DND-41 (cell line): ENCODE measurements around the gene ANKRD11.
"Not testable (repeated sequence)": the region's sequence is repeated elsewhere in the genome, so short reads cannot be mapped to it uniquely, and the experiment has no call there.

Experiments
- ATAC-seq: fragments of 200-7000 bp; cut with Tn5 transposase; 3 replicates; pipeline ENCODE4 v1.9.1; 2021; ENCODE audit warnings: low read depth; ENCODE audit not compliant: insufficient read depth
- DNase-seq: peaks from one replicate; pipeline ENCODE4 v3.0.0-alpha.2; 2020
- H2AFZ ChIP-seq: 2 replicates; pipeline ENCODE4 v1.6.0; 2012; ENCODE audit warnings: low read depth, low read length
- H3K27ac ChIP-seq: 2 replicates; pipeline ENCODE4 v1.5.1; 2012; ENCODE audit warnings: low read length, inconsistent platforms
- H3K27me3 ChIP-seq: fragments of 200-600 bp; sonication (generic); 2 replicates; pipeline ENCODE4 v1.6.0; 2012; ENCODE audit warnings: low read length, mild to moderate bottlenecking, inconsistent platforms; ENCODE audit not compliant: insufficient read depth, poor library complexity
- H3K36me3 ChIP-seq: 2 replicates; pipeline ENCODE4 v1.5.1; 2012; ENCODE audit warnings: low read length, inconsistent platforms; ENCODE audit not compliant: insufficient read depth
- H3K4me1 ChIP-seq: 2 replicates; pipeline ENCODE4 v1.5.1; 2012; ENCODE audit warnings: mild to moderate bottlenecking, low read length; ENCODE audit not compliant: insufficient read depth
- H3K4me2 ChIP-seq: 2 replicates; pipeline ENCODE4 v1.6.0; 2012; ENCODE audit warnings: mild to moderate bottlenecking, moderate library complexity, low read length, inconsistent platforms; ENCODE audit not compliant: insufficient read depth
- H3K4me3 ChIP-seq, 2 experiments: fragments of 200-600 bp in 1 of 2; shearing (Covaris generic) in 1 of 2; 2 replicates each; pipeline ENCODE4 v1.5.1; 2012 to 2016; ENCODE audit warnings: inconsistent platforms in 2 of 2, low read length in 2 of 2, mild to moderate bottlenecking in 2 of 2, low read depth in 1 of 2, moderate library complexity in 1 of 2
- H3K79me2 ChIP-seq: 2 replicates; pipeline ENCODE4 v1.6.0; 2012; ENCODE audit warnings: low read length, inconsistent platforms; ENCODE audit not compliant: insufficient read depth
- H3K9ac ChIP-seq: 2 replicates; pipeline ENCODE4 v1.6.0; 2012; ENCODE audit warnings: low read depth, mild to moderate bottlenecking, inconsistent platforms, low read length, moderate library complexity
- H3K9me3 ChIP-seq: 2 replicates; pipeline ENCODE4 v1.5.1; 2012; ENCODE audit warnings: low read length, moderate library complexity, mild to moderate bottlenecking, inconsistent platforms; ENCODE audit not compliant: insufficient read depth, severe bottlenecking
- H4K20me1 ChIP-seq: 2 replicates; pipeline ENCODE4 v1.6.0; 2012; ENCODE audit warnings: low read length; ENCODE audit not compliant: insufficient read depth
- EZH2 ChIP-seq: IDR thresholded peaks from 3 replicates; pipeline ENCODE4 v1.6.1; 2012; ENCODE audit warnings: borderline replicate concordance, low read depth, mild to moderate bottlenecking, moderate library complexity, low read length, inconsistent platforms; ENCODE audit not compliant: severe bottlenecking
- TF ChIP-seq, protein P1 (sequence below): IDR thresholded peaks from 2 replicates; pipeline ENCODE4 v1.5.1; 2012; ENCODE audit warnings: borderline replicate concordance, low read length, moderate library complexity, mild to moderate bottlenecking; ENCODE audit not compliant: poor library complexity, severe bottlenecking; ENCODE audit errors: extremely low read depth

The ANKRD11 gene

DNA sequence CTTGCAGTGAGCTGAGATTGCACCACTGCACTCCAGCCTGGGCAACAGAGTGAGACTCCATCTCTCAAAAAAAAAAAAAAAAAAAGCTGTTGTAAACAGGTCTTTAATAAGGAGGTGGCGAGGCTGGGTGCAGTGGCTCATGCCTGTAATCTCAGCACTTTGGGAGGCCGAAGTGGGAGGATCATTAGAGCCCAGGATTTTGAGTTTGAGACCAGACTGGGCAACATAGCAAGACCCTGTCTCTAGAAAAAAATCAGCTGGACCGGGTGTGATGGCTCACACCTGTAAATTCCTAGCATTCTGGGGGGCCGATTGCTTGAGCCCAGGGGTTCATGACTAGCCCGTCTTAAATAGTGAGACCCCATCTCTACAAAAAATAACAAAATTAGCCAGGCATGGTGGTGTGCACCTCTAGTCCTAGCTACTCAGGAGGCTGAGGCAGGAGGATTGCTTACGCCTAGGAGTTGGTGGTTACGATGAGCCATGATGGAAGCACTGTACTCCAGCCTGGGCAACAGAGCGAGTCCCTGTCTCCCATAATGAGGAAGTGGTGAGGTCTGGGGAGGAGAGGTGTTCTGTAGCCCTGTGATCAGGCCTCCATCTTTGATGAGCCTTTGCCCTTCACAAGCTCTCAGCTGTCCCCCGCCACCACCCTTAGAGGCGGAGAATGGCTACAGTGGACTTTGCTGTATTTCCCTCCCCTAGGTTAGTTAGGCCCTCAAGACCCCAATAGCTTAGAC lies 236.6 kb downstream of the ANKRD11 start:
- no peak overlapping the region for H2AFZ ChIP-seq

DNA sequence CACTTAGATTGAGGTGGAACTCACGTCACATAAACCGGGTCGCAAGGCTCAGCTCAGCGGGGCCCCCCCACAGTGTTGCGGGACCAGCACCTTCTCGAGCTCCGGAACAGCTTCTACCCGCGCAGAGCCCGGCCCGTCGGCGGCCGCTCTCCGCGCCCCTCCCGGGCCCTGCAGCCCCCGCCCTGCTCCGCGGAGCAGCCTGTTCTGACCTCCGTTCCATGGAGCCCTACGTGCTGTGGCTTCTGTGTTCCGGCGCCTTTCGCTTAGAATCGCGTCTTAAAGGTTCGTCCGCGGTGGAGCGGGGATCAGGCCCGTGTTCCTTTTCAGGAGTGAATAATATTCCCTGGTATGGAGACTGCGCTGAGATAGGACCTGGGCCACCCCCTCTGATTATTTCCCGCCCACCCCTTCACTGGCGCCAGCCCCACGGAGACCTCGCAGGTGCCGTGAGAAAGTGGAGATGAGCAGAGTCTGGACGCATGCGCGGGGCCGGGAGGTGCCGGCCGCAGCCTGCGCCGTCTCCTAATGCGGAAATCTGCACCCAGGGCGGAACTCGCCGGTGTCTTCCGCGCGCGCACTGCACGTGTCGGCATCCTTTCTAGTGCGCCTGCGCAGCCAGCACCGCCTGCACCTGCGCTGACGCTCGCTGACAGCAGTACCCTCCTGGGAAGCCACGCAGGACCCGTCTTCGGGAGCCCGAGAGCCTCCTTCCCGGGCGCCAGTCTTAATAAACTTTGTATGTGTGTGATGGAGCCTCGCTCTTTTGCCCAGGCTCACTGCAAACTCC lies 242.0 kb downstream of the ANKRD11 start:
- H2AFZ ChIP-seq: no peak overlapping the region
- no peak for TF ChIP-seq EZH2
- TF ChIP-seq, protein P1, sequence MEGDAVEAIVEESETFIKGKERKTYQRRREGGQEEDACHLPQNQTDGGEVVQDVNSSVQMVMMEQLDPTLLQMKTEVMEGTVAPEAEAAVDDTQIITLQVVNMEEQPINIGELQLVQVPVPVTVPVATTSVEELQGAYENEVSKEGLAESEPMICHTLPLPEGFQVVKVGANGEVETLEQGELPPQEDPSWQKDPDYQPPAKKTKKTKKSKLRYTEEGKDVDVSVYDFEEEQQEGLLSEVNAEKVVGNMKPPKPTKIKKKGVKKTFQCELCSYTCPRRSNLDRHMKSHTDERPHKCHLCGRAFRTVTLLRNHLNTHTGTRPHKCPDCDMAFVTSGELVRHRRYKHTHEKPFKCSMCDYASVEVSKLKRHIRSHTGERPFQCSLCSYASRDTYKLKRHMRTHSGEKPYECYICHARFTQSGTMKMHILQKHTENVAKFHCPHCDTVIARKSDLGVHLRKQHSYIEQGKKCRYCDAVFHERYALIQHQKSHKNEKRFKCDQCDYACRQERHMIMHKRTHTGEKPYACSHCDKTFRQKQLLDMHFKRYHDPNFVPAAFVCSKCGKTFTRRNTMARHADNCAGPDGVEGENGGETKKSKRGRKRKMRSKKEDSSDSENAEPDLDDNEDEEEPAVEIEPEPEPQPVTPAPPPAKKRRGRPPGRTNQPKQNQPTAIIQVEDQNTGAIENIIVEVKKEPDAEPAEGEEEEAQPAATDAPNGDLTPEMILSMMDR: no peak
- no peaks in the 10 kb centered on the region for H3K27me3 ChIP-seq
- no peak overlapping the region for H3K27ac ChIP-seq
- H3K9me3 ChIP-seq: no peaks in the 10 kb centered on the region
- no peaks in the 10 kb centered on the region for H3K4me1 ChIP-seq
- no peaks in the 10 kb centered on the region for H3K36me3 ChIP-seq
- ATAC-seq (no peak), DNase-seq (no peak)
- no peaks in the 10 kb centered on the region for H4K20me1 ChIP-seq
- H3K4me3 ChIP-seq: no peak overlapping the region
- no peak overlapping the region for H3K9ac ChIP-seq
- H3K4me2 ChIP-seq: no peak overlapping the region
- no peaks in the 10 kb centered on the region for H3K79me2 ChIP-seq

More for the DNA sequence above, 236.6 kb downstream of the ANKRD11 start:
- no peak overlapping the region for H3K9ac ChIP-seq
- DNase-seq (no peak), ATAC-seq (no peak)
- no peak for TF ChIP-seq EZH2
- TF ChIP-seq, protein P1: no peak
- no peak overlapping the region for H3K4me2 ChIP-seq
- no peaks in the 10 kb centered on the region for H3K79me2 ChIP-seq
- no peaks in the 10 kb centered on the region for H3K36me3 ChIP-seq
- H4K20me1 ChIP-seq: no peaks in the 10 kb centered on the region
- no peaks in the 10 kb centered on the region for H3K27me3 ChIP-seq
- H3K4me1 ChIP-seq: no peaks in the 10 kb centered on the region
- H3K27ac ChIP-seq: no peak overlapping the region
- H3K4me3 ChIP-seq: no peak overlapping the region
- no peaks in the 10 kb centered on the region for H3K9me3 ChIP-seq

DNA sequence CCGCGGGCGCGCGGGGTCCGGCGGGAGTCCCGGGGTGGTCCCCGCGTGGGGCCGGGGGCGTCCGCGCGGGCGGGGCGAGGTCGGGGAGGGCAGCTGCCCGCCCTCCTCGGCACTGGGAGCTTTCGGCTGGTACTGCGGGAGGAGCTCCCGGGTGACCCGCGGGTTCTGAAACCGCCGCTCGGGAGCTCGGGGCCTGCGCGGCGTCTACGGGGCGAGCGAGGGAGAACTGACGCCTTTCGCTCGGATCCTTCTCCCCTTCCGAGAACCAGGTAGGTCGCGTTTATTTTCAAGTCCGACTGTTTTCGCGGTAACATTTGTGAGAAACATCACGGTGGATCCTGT lies 242.7 kb downstream of the ANKRD11 start:
- not testable (repeated sequence) for H2AFZ ChIP-seq, H3K36me3 ChIP-seq, H3K27me3 ChIP-seq, ATAC-seq, H3K9me3 ChIP-seq, H3K4me3 ChIP-seq, H3K4me1 ChIP-seq, H4K20me1 ChIP-seq, H3K9ac ChIP-seq, DNase-seq, H3K4me2 ChIP-seq, H3K27ac ChIP-seq, H3K79me2 ChIP-seq

DNA sequence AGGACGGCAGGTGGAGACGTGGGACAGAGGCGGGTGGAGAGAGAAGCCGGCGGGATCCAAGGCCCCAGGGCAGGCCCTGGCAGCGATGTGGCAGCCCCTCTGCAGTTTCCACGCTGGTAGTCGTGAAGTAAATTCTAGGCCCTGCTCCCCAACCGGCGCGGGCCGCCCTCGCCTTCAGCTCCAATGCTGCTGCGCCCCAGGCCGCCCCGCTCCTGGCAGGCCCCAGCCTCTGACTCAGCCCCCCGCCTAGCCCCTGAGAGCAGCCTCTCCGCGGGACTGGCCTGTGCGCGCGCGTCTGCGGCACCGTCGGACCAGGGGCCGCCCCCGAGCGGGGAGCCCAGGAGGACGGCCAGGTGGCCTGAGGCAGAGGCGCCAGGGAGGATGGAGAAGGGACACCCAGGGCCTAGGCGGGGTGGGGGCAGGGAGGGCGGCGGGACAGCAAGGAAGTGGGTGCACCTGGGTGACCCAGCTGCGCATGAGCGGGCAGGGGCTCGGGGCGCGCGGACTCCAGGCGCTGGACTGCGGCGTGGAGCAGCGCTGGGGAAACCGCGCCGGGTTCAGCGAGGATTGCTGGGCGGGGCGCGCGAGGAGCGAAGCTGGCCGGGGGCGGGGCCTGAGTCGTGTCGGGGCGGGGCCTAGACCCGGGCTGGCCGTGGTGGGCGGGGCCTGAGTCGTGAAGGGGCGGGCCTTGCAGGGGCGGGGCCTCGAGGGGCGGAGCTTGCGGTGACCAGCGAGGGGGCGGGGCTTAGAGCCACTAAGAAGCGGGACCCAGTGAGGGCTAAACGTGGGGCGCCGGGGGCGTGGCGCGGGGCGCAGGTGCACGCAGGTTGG lies 243.2 kb downstream of the ANKRD11 start:
- H3K9me3 ChIP-seq: no peaks in the 10 kb centered on the region
- no peaks in the 10 kb centered on the region for H4K20me1 ChIP-seq
- ATAC-seq (peak; percentile 24; the same call in 1 of the 3 replicates), DNase-seq (no peak)
- H2AFZ ChIP-seq: no peak overlapping the region
- H3K27ac ChIP-seq: no peak overlapping the region
- H3K4me3 ChIP-seq: no peak overlapping the region
- no peaks in the 10 kb centered on the region for H3K36me3 ChIP-seq
- no peaks in the 10 kb centered on the region for H3K27me3 ChIP-seq
- no peaks in the 10 kb centered on the region for H3K4me1 ChIP-seq
- no peak overlapping the region for H3K4me2 ChIP-seq
- H3K79me2 ChIP-seq: no peaks in the 10 kb centered on the region
- no peak for TF ChIP-seq EZH2
- TF ChIP-seq, protein P1: no peak
- no peak overlapping the region for H3K9ac ChIP-seq
